Measurements from ENCODE around the gene SERAC1.

DNA sequence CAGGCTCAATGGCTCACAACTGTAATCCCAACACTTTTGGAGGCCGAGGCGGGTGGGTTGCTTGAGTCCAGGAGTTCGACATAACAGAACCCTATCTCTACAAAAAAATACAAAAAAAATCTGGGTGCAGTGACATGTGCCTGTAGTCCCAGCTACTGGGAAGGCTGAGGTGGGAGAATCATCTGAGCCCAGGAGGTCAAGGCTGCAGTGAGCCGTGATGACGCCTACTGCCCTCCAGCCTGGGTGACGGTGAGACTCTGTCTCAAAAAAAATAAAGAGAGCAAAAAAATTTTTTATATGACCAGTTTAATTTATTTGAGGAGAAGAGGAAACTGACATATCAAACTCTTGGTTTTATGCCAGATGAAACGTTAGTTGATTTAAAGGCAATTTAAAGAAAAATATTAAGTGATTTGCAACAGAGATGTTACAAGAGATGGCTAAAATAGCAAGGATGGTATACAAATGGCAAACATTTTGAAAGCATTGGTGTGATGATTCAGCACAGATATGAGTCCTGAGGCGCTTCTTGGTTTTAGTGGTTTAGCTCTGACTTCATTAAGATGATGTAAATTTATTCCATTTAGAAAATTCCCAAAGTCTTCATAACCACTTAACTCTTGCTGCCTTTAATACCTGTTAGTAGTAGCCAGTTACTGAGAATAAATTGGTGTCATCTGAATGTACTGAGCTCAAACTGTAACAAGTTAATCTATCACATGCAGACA is 17.8 kb upstream of the SERAC1 start:
- TF ChIP-seq, protein P1, sequence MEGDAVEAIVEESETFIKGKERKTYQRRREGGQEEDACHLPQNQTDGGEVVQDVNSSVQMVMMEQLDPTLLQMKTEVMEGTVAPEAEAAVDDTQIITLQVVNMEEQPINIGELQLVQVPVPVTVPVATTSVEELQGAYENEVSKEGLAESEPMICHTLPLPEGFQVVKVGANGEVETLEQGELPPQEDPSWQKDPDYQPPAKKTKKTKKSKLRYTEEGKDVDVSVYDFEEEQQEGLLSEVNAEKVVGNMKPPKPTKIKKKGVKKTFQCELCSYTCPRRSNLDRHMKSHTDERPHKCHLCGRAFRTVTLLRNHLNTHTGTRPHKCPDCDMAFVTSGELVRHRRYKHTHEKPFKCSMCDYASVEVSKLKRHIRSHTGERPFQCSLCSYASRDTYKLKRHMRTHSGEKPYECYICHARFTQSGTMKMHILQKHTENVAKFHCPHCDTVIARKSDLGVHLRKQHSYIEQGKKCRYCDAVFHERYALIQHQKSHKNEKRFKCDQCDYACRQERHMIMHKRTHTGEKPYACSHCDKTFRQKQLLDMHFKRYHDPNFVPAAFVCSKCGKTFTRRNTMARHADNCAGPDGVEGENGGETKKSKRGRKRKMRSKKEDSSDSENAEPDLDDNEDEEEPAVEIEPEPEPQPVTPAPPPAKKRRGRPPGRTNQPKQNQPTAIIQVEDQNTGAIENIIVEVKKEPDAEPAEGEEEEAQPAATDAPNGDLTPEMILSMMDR (IDR thresholded peaks at IDR 0.05; ENCODE audit: insufficient read depth, low read depth, low read length) = no peak
- TF ChIP-seq EZH2 (IDR thresholded peaks at IDR 0.05; ENCODE audit: insufficient read depth, low read length) = no peak

Measured in astrocyte (in vitro differentiated cells and primary cell).